GM13976 (cell line): Measurements from ENCODE around the gene LRRC8C.

Experiments
- DNase-seq: peaks from one replicate; pipeline ENCODE4 v3.0.0; 2012; ENCODE audit warnings: low spot score
- in situ Hi-C: fragments of 300-500 bp; cut with MboI; formaldehyde crosslinking; loops from one replicate; pipeline ENCODE4 v1.12.0; 2022; ENCODE audit warnings: low sequenced_read_pairs, mixed read lengths, inconsistent platforms; ENCODE audit not compliant: unreplicated experiment
- TF ChIP-seq, protein P1 (sequence below): IDR thresholded peaks from 2 replicates; pipeline ENCODE4 v1.5.1; 2012; ENCODE audit warnings: borderline replicate concordance, mild to moderate bottlenecking; ENCODE audit not compliant: insufficient read depth; ENCODE audit errors: extremely low read depth, missing control alignments, control extremely low read depth

The LRRC8C gene

DNA sequence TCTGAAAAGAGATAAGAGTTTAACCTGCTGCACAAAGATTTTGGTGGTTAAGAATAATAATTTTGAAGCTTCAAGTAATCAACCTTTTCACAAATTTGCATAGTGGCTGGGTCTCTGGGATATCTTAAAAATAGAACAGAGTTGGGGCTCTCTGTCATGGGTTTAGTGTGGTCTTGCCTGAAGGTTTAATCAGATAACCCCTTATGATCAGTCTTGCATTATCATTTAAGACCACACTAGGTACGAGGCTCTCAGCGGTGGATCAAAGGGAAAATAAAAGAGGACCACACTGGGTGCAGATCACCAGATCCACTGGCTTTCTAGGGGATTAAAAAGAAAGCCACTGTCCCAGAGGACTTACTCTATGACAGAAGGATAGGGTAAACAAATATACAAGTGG, 19.5 kb downstream of the LRRC8C start:
- in situ Hi-C loops, result no loop called here
- TF ChIP-seq, protein P1, sequence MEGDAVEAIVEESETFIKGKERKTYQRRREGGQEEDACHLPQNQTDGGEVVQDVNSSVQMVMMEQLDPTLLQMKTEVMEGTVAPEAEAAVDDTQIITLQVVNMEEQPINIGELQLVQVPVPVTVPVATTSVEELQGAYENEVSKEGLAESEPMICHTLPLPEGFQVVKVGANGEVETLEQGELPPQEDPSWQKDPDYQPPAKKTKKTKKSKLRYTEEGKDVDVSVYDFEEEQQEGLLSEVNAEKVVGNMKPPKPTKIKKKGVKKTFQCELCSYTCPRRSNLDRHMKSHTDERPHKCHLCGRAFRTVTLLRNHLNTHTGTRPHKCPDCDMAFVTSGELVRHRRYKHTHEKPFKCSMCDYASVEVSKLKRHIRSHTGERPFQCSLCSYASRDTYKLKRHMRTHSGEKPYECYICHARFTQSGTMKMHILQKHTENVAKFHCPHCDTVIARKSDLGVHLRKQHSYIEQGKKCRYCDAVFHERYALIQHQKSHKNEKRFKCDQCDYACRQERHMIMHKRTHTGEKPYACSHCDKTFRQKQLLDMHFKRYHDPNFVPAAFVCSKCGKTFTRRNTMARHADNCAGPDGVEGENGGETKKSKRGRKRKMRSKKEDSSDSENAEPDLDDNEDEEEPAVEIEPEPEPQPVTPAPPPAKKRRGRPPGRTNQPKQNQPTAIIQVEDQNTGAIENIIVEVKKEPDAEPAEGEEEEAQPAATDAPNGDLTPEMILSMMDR, result no peak
- no peak for DNase-seq

DNA sequence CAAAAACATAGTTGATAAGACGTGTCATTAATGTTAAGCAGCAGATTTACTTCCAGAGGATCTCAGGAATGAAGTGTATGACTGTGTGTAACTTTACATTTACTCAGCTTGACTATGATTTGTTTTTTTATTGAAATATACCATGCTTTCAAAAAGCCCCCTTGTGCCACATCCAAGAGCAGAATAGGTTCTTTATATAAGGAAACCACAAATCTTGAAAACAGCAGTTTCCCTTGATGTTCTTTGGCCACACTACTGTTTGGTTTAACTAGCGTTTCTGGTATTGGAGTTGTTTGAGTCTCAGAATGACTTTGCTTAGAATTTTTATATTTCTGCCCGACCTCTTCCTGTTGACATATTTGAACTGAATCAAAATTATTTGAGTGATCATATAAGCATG, 25.0 kb downstream of the LRRC8C start:
- in situ Hi-C loops, result no loop called here
- DNase-seq, result peak; percentile 15
- TF ChIP-seq, protein P1, result no peak

DNA sequence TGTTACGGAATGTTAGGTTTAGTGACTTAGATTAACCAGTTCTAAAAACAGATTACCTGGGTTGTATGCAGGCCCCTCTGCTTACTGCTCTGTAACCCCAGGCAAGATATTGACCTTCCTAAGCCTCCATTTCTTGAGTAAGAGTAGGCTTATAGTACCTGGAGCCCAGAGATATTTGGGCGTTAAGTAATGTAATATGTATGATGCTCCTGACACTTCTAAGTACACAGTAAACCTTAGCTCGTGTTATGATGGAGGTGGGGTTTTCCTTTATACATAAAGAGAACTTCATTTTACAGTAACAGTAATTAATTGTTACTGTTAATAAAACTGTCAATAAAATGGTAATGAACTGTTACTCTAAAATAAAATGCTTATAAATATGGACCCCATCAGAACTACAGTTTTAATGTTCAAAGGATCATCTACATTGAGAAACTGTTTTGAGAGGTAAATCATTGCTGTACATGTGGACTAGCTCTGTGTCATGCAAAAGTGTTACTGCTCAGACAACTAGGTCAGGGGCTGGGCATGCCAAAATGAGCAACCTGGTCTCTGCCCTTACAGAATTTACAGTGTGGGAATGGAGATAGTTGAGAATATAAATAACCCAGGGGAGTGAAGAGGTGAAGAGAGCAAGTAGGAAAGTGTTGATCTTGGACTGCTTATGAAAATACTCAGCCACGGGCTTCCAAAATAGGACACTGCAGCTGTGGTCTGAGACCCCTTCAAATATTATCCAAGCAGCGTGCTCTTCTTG, 26.6 kb downstream of the LRRC8C start:
- no peak for DNase-seq
- TF ChIP-seq, protein P1, result no peak
- in situ Hi-C loops, result no loop called here

DNA sequence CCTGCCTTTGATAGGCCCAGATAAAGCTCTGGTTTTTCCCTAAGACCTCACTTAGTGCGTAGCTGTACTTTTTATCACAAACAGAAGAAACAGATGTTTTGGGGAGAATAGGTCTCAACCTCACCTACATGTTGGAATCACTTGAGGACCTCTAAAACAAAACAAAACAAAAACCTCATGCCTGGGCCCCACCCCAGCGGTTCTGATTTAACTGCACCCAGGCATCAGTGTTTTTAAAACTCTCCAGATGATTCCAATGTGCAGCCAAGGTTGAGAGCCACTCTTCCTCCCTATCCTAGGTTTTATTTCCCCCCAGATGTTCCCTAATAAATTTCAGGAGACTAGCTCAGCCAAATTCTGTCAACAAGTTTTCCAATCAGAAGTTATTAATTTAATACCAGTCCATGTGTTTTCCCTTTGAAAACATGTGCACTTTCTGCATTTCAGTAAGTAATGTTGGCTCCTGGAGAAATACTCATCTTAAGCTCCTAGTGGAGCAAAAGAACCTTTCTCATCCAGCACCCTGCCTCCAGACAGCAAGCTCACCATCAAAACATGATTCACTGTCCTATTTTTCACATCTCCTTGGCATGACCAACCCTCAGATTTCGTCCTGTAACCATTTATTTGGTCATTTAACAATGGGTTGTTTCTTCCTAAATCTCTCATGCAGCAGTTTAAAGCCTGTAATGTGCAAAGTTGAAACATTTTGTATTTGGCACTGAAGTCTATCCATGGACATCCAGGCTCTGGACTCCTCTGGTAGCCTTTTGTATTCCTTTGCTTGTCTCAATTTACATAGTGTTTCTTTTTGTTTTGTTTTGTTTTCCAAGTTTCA, 27.5 kb downstream of the LRRC8C start:
- in situ Hi-C loops, result no loop called here
- TF ChIP-seq, protein P1, result no peak
- no peak for DNase-seq

DNA sequence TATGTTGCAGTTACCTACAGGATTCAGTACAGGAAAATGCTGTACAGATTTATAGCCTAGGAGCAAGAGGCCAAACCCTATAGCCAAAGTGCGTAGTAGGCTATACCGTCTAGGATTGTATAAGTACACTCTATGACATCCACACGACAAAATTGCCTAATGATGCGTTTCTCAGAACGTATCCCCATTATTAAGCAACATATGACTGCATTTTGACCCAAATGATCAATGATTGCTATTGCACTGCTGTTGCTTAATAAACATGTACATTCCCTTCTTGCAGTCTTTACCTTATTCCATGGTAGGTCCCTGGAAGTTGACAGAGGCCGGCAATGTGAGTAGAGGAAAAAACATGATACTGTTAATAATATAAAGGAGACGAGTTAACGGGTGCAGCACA, 33.0 kb downstream of the LRRC8C start:
- DNase-seq, result no peak
- in situ Hi-C loops, result no loop called here
- TF ChIP-seq, protein P1, result no peak

DNA sequence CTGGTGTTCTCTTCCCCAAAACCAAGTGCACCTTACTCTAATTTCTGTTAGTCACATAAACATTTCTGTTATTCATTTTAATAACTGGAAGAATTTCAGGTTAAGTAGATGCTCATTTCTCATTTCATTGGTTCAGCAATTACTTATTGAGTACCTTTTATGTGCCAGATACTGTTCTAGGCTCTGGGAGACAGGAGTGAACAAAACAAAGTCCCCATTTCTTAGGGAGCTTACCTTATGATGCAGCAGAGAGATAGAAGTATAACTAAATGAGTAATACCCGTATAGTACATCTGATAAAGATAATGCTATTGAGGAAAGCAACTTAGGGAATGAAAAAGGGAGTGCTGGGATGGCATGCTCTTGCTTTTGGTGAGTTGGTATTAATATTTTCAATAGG, 33.7 kb downstream of the LRRC8C start:
- TF ChIP-seq, protein P1, result no peak
- in situ Hi-C loops, result no loop called here
- no peak for DNase-seq
